ENCODE measurements around the gene ZNF680.

DNA sequence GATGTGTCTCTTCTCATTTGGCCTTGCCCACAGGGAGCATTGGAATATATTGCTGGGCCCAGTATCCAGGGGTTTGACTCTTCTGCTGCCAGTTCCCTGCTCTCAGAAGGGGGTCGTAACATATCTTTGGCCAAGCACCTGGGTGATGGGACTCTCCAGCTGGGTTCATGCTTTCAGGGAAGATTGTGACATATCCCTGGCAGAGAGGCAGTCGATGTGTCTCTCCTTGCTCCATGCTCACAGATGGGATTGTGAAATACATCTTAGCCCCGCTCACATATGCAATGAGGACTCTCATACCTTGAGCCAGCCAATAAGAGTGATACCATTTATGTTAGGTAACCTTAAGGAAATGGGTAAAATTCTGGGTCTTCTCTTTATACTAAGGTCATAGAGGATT is 39.2 kb upstream of the ZNF680 start:
- TF ChIP-seq, protein P1, sequence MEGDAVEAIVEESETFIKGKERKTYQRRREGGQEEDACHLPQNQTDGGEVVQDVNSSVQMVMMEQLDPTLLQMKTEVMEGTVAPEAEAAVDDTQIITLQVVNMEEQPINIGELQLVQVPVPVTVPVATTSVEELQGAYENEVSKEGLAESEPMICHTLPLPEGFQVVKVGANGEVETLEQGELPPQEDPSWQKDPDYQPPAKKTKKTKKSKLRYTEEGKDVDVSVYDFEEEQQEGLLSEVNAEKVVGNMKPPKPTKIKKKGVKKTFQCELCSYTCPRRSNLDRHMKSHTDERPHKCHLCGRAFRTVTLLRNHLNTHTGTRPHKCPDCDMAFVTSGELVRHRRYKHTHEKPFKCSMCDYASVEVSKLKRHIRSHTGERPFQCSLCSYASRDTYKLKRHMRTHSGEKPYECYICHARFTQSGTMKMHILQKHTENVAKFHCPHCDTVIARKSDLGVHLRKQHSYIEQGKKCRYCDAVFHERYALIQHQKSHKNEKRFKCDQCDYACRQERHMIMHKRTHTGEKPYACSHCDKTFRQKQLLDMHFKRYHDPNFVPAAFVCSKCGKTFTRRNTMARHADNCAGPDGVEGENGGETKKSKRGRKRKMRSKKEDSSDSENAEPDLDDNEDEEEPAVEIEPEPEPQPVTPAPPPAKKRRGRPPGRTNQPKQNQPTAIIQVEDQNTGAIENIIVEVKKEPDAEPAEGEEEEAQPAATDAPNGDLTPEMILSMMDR (IDR thresholded peaks at IDR 0.05) = no peak
- no peak for TF ChIP-seq POLR2AphosphoS5 (IDR thresholded peaks at IDR 0.05)
